Mucosa of stomach (tissue), 1 donor: ENCODE results near the gene ZNF567.

Source experiments
- H3K27me3 ChIP-seq: one replicate; pipeline ENCODE4 v1.7.0; 2013; ENCODE audit warnings: mild to moderate bottlenecking, low read length; ENCODE audit not compliant: control insufficient read depth, insufficient read depth
- H3K36me3 ChIP-seq: one replicate; pipeline ENCODE4 v1.7.0; 2013; ENCODE audit warnings: low read length; ENCODE audit not compliant: control insufficient read depth, insufficient read depth
- H3K4me1 ChIP-seq: one replicate; pipeline ENCODE4 v1.7.0; 2013; ENCODE audit warnings: mild to moderate bottlenecking, low read length; ENCODE audit not compliant: control insufficient read depth, insufficient read depth
- H3K4me3 ChIP-seq: one replicate; pipeline ENCODE4 v1.7.0; 2013; ENCODE audit warnings: low read length
- H3K9ac ChIP-seq: one replicate; pipeline ENCODE4 v1.7.0; 2013; ENCODE audit warnings: mild to moderate bottlenecking, low read length, moderate library complexity
- H3K9me3 ChIP-seq: one replicate; pipeline ENCODE4 v1.7.0; 2013; ENCODE audit warnings: mild to moderate bottlenecking, low read length, moderate library complexity; ENCODE audit not compliant: control insufficient read depth
- donor health status: Pancreatic carcinoma.

ZNF567 gene

DNA sequence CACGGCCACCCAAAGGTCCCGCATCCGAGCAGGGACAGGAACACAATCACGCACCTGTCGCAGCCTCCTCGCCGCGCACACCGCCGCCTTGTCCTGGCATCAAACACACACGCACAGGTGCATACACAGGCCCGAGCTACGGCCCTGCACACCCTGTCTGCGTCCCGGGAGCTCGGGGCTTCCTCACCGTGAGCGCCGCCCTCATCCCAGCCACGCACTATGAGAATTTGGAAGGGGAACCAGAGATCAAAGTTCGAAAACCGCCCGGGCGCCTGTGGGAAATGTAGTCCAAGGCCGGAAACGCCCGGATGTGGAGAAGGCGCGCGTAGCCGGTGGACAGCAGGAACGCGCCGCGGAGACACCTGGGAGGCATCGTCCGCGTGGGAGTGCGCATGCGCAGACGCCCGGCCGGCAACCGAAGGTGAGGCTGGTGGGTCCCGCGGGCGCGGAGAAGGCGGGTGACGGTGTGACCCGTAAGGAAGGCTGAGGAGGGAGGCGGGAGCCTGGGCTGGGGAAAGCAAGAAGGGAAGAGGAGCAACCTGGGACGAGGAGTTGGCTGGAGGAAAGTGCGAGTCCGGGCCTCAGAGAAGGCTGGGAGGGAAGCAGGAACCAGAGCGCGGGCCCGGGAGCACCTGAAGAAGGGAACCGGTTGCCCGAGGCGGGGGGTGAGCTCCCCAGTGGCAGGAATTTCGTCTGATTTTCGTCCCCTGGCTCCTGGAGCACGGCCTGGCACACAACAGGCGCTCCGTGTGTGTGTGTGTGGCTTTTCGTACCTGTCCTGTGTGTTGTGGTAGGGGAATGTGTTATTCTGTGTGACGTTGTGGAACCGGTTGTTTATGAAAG, at the start of gene ZNF567:
Gene ZNF567, plus strand, starts transcription at position 399 of the 843 bp plus-strand sequence. CDS start 7,256 bp downstream, outside the sequence.
- H3K27me3 ChIP-seq: no peaks in the 10 kb centered on the region
- peaks cover 11% of the 10 kb centered on the region for H3K36me3 ChIP-seq
- H3K9me3 ChIP-seq: no peaks in the 10 kb centered on the region
- H3K9ac ChIP-seq: peak within 1 kb of the TSS; percentile 85
- H3K4me3 ChIP-seq: peak within 1 kb of the TSS; percentile 97
- peaks cover 8% of the 10 kb centered on the region for H3K4me1 ChIP-seq

DNA sequence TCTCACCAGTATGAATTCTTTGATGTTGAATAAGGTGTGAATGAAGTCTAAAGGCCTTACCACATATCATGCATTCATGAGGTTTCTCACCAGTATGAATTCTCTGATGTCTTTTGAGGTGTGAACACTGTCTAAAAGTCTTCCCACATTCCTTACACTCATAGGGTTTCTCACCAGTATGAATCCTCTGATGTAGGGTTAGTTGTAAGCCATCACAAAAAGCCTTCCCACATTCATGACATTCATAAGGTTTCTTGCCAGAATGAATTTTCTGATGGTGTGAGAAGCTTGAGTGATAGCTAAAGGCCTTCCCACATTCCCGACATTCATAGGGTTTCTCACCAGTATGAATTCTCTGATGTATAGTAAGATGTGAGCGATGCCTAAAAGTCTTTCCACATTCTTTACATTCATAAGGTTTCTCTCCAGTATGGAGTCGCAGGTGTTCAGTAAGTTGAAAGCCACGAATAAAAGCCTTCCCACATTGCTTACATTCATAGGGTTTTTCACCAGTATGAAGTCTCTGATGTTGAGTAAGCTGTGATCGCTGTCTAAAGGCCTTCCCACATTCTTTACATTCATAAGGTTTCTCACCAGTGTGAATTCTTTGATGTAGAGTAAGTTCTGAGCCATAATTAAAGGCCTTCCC, 48.4 kb upstream of the ZNF567 start:
- peaks cover 13% of the 10 kb centered on the region for H3K36me3 ChIP-seq
- H3K4me1 ChIP-seq: no peaks in the 10 kb centered on the region
- H3K9ac ChIP-seq: no peak overlapping the region
- H3K27me3 ChIP-seq: no peaks in the 10 kb centered on the region
- H3K9me3 ChIP-seq: peaks cover 25% of the 10 kb centered on the region
- no peak overlapping the region for H3K4me3 ChIP-seq

DNA sequence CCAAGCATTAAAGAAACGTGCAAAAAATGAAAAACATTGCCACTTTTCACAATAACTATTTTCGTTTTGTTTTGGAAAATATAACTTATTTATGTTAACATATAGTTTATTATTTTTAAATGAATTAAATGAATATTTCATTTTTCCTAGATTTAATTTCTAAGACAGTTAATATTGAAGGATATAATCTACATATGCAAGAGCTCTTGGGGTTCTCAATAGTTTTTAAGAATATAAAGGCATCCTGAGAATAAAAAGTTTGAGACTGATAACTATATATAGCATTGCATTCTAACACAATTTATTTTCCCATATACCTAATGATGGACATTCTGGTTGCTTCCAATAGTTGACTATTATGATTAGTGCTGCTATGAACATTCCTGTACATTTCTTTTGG, 40.7 kb upstream of the ZNF567 start:
- H3K9me3 ChIP-seq: peaks cover 22% of the 10 kb centered on the region
- no peak overlapping the region for H3K9ac ChIP-seq
- H3K36me3 ChIP-seq: no peaks in the 10 kb centered on the region
- no peaks in the 10 kb centered on the region for H3K4me1 ChIP-seq
- no peaks in the 10 kb centered on the region for H3K27me3 ChIP-seq
- no peak overlapping the region for H3K4me3 ChIP-seq

DNA sequence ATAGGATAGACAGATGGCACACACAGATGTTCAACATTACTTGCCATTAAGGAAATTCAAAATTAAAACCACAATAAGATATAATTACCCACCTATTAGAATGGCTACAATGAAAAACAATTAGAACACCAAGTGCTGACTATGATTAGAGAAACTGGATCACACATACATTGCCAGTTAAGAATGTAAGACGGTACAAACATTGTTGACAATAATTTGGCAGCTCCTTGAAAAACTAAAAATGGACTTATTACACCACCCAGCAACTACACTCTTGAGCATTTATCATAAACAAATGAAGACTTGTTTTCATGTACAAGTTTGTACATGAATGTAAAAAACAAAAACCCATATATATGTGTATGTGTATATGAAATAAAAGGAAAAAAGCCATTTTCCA, 34.5 kb upstream of the ZNF567 start:
- no peaks in the 10 kb centered on the region for H3K4me1 ChIP-seq
- peaks cover 5% of the 10 kb centered on the region for H3K36me3 ChIP-seq
- no peak overlapping the region for H3K4me3 ChIP-seq
- H3K9ac ChIP-seq: no peak overlapping the region
- H3K27me3 ChIP-seq: no peaks in the 10 kb centered on the region
- peaks cover 6% of the 10 kb centered on the region for H3K9me3 ChIP-seq

DNA sequence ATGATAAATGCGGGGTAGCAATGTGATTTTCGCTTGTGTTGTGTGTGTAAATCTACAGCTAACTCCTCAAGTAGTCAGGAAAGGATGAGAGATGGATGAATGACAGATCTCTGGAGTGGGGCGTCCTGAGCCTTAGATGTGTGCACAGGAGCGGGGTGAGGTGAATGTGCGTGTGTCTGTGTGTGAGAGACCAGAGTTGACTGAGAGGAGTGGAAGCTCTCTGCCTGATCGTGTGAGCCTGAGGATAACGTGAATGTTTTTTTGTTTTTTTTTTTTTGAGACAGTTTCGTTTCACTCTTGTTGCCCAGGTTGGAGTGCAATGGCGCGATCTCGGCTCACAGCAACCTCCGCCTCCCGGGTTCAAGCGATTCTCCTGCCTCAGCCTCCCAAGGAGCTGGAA, 21.6 kb upstream of the ZNF567 start:
- Histone ChIP-seq H3K9ac (peak overlapping the region; percentile 79), H3K4me3 (peak overlapping the region; percentile 76), H3K27me3 (no peaks in the 10 kb centered on the region), H3K4me1 (peaks cover 6% of the 10 kb centered on the region), H3K36me3 (no peaks in the 10 kb centered on the region), H3K9me3 (no peaks in the 10 kb centered on the region)

DNA sequence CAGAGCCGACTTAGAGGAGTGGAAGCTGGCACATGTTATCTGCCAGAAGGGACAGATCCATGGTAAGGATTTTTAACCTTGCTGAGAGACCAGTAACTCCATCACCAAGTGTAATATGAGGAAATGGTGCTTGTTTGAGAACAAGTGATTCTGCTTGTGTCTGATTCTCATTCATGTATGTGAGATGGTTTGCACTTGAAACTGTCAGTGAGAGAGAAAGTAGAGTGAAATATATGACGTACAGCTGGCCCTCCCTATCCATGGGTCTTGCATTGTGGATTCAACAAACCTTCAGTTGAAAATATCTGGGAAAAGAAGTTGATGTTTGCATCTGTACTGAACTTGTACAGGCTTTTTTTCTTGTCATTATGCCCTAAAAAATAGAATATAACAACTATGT, 18.8 kb upstream of the ZNF567 start:
- H3K4me1 ChIP-seq: peaks cover 6% of the 10 kb centered on the region
- H3K9ac ChIP-seq: no peak overlapping the region
- H3K36me3 ChIP-seq: no peaks in the 10 kb centered on the region
- H3K4me3 ChIP-seq: no peak overlapping the region
- H3K9me3 ChIP-seq: no peaks in the 10 kb centered on the region
- no peaks in the 10 kb centered on the region for H3K27me3 ChIP-seq

DNA sequence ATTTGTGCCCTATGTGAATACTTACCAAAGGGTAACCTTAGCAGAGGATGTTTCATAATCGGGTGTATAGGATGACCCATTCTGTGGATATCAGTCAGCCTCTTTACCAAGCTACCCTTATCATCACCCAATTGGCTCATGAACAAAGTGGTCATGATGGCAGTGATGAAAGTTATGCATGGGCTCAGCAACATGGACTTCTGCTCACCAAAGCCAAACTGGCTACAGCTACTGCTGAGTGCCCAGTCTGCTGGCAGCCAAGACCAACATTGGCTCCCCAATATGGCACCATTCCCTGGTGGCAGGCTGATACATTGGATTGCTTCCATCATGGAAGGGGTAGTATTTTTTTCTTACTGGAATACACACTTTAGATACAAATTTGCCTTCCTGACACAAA, 15.0 kb upstream of the ZNF567 start:
- H3K36me3 ChIP-seq: no peaks in the 10 kb centered on the region
- H3K4me1 ChIP-seq: no peaks in the 10 kb centered on the region
- H3K4me3 ChIP-seq: no peak overlapping the region
- no peak overlapping the region for H3K9ac ChIP-seq
- no peaks in the 10 kb centered on the region for H3K9me3 ChIP-seq
- no peaks in the 10 kb centered on the region for H3K27me3 ChIP-seq

DNA sequence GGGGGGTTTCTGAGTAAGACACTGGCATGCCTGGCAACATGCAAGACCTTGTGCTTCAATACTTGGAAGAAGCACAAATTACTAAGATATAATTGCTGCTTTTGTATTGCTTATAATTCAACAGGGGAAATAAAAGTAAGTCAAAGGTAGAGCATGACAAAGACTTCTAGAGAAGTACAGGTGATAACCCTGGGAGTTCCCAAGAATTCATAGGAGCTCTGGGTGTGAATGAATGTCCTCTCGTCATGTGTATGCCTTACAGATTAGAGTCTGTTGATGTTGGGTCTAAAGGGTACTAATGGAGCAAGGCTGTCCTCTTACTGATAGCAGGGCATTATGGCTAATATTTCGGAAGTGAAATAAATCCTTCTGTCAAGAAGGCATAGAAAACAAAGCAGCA, 13.2 kb upstream of the ZNF567 start:
- no peaks in the 10 kb centered on the region for H3K36me3 ChIP-seq
- no peak overlapping the region for H3K9ac ChIP-seq
- no peaks in the 10 kb centered on the region for H3K4me1 ChIP-seq
- no peaks in the 10 kb centered on the region for H3K27me3 ChIP-seq
- H3K9me3 ChIP-seq: no peaks in the 10 kb centered on the region
- H3K4me3 ChIP-seq: no peak overlapping the region

DNA sequence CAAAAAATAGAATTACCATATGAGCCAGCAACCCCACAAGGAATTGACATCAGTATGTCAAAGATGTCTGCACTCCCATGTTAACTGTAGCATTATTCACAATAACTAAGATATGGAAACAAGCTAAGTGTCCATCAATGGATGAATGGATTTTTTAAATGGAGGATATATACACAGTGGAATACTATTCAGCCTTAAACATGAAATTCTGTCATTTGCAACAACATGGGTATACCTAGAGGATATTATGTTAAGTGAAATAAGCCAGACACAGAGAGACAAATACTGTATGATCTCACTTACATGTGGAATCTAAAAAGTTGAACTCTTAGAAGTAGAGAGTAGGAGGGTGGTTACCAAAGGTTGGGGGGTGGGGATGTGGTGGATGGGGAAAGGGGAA, 8.0 kb upstream of the ZNF567 start:
- Histone ChIP-seq H3K4me1 (no peaks in the 10 kb centered on the region), H3K27me3 (no peaks in the 10 kb centered on the region), H3K36me3 (no peaks in the 10 kb centered on the region), H3K9ac (no peak overlapping the region), H3K4me3 (no peak overlapping the region), H3K9me3 (no peaks in the 10 kb centered on the region)

DNA sequence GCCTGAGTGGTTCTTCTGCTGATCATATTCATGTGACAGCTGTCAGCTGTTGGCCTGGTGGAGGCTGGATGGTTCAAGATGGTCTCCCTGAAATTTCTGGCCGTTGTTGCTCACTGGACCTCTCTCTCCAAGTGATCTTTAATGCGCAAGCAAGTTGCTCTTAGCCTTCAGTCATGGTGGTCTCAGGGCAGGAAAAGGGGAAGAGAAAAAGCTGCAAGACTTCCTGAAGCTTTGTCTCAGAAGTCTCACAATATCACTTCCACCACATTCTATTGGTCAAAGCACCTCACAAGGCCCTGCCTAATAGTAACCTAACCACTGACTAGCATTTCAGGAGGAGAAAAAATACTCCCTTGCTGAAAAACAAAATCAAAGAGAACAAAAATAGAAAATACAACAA, 1.6 kb upstream of the ZNF567 start:
- H3K9ac ChIP-seq: no peak overlapping the region
- no peak overlapping the region for H3K4me3 ChIP-seq
- H3K9me3 ChIP-seq: no peaks in the 10 kb centered on the region
- peaks cover 8% of the 10 kb centered on the region for H3K4me1 ChIP-seq
- no peaks in the 10 kb centered on the region for H3K27me3 ChIP-seq
- peaks cover 4% of the 10 kb centered on the region for H3K36me3 ChIP-seq

DNA sequence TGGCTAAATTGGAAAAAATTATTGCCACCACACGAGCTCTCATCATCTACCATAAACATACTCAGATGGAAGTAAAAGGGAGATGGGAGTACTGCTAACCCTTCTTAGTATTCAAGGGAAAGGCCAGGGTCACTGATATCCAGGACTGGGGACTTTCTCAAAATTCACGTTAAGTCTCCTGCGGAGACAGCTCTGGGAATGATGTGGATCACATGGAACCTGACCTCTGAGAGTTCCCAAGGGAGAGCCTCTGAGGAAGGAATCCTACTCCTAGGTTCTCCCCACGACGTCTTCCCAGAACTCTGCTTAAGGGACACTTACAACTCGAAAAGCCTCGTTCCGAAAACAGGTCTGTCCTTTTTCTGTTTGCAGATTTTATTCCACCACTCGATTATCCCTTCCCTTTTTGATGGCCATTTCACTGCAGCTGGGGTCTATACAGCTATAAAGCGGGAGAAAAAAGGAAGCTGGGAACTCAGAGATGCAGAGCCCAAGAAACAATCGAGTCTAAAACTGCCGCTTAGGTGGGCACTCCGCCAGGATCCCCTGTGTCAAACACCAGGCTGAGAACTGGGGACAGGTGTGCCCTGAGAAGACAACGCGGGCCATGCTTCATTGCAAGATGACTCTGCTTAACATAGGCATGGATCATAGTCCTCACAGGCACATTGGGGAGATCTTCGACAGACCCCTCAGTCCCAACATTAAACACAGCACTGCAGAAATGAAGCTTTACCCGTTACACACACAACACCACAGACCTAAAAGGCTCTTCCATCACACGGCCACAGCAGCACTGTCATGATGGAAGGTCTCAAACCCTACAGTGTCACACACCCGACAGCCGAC, 823 bp upstream of the ZNF567 start:
- Histone ChIP-seq H3K36me3 (peaks cover 5% of the 10 kb centered on the region), H3K4me3 (peak overlapping the region; percentile 97), H3K27me3 (no peaks in the 10 kb centered on the region), H3K4me1 (peaks cover 8% of the 10 kb centered on the region), H3K9ac (peak overlapping the region; percentile 85), H3K9me3 (no peaks in the 10 kb centered on the region)

DNA sequence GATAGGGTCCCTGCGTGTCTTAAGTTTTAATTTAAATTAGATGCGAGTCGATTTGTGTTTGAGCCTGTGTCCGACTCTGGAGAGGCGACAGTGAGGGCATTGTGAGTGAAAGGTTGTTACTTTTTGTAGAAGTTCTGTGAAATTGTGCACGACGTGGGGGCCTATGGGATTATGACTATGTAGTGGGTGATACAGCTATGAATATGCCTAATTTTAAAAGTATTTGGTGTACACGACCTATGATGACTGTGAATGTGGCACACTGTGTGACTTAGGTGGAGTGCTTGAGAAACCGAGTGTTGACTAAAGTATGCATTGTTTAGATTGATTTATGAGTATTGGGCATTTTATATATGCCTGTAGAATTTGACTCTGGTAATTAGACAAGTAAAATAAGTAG, 646 bp downstream of the ZNF567 start:
- peak overlapping the region; percentile 85 for H3K9ac ChIP-seq
- peaks cover 11% of the 10 kb centered on the region for H3K36me3 ChIP-seq
- H3K9me3 ChIP-seq: no peaks in the 10 kb centered on the region
- peaks cover 8% of the 10 kb centered on the region for H3K4me1 ChIP-seq
- H3K27me3 ChIP-seq: no peaks in the 10 kb centered on the region
- peak overlapping the region; percentile 97 for H3K4me3 ChIP-seq
